ENCODE measurements around the gene VGLL3.

The VGLL3 gene

DNA sequence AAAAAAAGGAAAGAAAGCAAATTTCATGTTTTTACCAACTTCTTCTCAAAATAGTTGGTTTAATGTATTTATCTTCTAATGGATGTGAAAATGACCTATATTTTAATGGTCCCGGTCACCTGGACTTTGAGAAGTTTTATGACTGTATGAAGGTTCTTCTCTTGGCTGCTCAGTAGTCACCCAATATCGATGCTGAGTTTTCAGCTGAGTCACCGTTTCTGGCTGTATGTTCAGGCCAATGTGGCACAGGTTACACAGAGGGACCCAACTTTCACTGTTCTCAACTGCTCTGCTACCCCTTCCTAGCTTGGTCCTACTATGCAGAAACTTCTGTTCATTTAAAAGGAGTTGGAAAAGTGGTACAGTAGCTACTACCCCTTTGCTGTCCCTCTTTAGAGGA lies 25.8 kb downstream of the VGLL3 start:
- H3K4me3 ChIP-seq (ENCODE audit: low read length), result no peak overlapping the region
- DNase-seq (ENCODE audit: low read depth), result no peak
- TF ChIP-seq CTCF (conservative IDR thresholded peaks at IDR 0.05; ENCODE audit: low read length), result no peak

- TF ChIP-seq CTCF (conservative IDR thresholded peaks at IDR 0.05; ENCODE audit: low read length), result no peak
- no peak for DNase-seq (ENCODE audit: low read depth)
- no peak overlapping the region for H3K4me3 ChIP-seq (ENCODE audit: low read length)
Measured at GRCh38 chr3:86963611-86964010, 27.3 kb downstream of the VGLL3 start.

DNA sequence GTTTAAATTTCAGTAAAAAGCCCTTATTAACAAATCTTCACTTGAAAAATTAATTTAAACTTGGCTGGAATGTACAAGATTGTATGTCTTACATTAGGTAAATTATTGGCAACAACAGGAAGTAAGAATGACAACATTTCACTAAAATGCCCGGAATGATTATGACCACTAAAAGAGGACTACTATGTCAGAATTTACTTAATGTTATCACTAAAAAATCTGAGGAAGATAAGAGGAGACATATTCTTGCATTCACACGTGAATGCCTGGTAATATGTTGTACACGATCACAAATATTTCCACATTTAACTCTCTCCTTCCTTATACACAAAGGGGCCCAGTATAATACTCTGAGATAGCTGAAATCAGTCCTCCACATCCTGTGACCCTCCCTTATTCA lies 29.7 kb downstream of the VGLL3 start:
- DNase-seq (ENCODE audit: low read depth), result no peak
- TF ChIP-seq CTCF (conservative IDR thresholded peaks at IDR 0.05; ENCODE audit: low read length), result no peak
- no peak overlapping the region for H3K4me3 ChIP-seq (ENCODE audit: low read length)

- no peak for TF ChIP-seq CTCF (conservative IDR thresholded peaks at IDR 0.05; ENCODE audit: low read length)
- no peak overlapping the region for H3K4me3 ChIP-seq (ENCODE audit: low read length)
- DNase-seq (ENCODE audit: low read depth), result no peak
Measured at GRCh38 chr3:86960550-86960949, 30.4 kb downstream of the VGLL3 start.

DNA sequence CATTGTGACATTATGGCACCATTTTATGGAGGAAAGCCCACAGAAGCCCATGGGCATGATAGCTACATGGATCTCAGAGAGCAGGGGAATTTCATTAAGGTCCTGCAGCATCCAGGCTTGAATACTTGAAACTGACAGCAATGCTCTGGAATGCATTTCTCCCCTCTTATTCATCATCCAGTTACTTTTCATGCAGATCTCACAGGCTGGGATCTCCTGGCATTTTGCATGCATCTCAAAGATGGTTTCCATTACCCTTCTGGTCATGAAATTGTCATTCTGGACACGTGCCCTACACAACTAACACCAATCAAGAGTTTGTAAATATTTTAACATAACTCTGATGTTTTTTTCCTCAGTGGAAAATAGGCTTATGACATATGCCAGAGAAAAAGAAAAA lies 32.4 kb downstream of the VGLL3 start:
- H3K4me3 ChIP-seq (ENCODE audit: low read length), result no peak overlapping the region
- no peak for TF ChIP-seq CTCF (conservative IDR thresholded peaks at IDR 0.05; ENCODE audit: low read length)
- peak; percentile 97 for DNase-seq (ENCODE audit: low read depth)

DNA sequence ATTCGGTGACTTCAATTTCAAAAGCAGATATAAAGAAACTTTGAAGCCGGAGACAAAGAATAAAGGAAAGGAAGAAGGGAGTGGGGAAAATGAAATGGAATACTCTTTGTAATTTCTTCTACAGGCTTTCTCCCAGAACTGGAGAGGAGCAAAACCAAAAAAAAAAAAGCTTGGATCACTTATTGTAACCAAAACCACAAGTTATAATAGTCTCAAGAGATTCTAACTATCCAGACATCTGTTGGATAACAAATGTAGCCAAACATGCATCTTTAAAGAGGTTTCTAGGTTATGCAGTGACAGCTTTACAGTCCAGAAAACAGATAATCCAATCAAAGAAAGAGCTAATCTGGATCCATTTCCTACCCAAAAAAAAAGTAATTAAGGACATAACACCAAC lies 36.2 kb downstream of the VGLL3 start:
- DNase-seq (ENCODE audit: low read depth), result peak; percentile 72

GRCh38 chr3:86954226-86954625 lies 36.7 kb downstream of the VGLL3 start:
- DNase-seq (ENCODE audit: low read depth), result no peak

More for the DNA sequence above, 36.2 kb downstream of the VGLL3 start:
- no peak for TF ChIP-seq CTCF (conservative IDR thresholded peaks at IDR 0.05; ENCODE audit: low read length)
- no peak overlapping the region for H3K4me3 ChIP-seq (ENCODE audit: low read length)

More at GRCh38 chr3:86954226-86954625, 36.7 kb downstream of the VGLL3 start:
- TF ChIP-seq CTCF (conservative IDR thresholded peaks at IDR 0.05; ENCODE audit: low read length), result no peak
- peak overlapping the region; percentile 14; the same call in 1 of the 2 replicates for H3K4me3 ChIP-seq (ENCODE audit: low read length)

Data from AG10803 (cell line).